Umbilical cord (tissue), 2 donors: Measurements from ENCODE around the gene VAV3. TPM values are rescaled to one million over a fixed set of nuclear protein-coding genes. Genes with fewer than 3 reads are reported as not detected.
"Not testable (repeated sequence)": the region's sequence is repeated elsewhere in the genome, so short reads cannot be mapped to it uniquely, and the experiment has no call there.

Source experiments
- DNase-seq: peaks from one replicate; pipeline ENCODE4 v3.0.0-alpha.2; 2015; ENCODE audit warnings: low spot score
- total RNA-seq: library from RNA; depleted of rRNA; stranded (reverse); fragments of >200 nt; gene quantifications from one replicate; pipeline ENCODE4 v1.2.3, GENCODE V29; 2014; ENCODE audit warnings: low replicate concordance; ENCODE audit not compliant: insufficient read depth

Gene VAV3
- total RNA-seq, 1 donor from 2014 or later = 1.9 TPM

GRCh38 chr1:107894605-107895004, 70.4 kb downstream of the VAV3 start:
- DNase-seq = no peak

DNA sequence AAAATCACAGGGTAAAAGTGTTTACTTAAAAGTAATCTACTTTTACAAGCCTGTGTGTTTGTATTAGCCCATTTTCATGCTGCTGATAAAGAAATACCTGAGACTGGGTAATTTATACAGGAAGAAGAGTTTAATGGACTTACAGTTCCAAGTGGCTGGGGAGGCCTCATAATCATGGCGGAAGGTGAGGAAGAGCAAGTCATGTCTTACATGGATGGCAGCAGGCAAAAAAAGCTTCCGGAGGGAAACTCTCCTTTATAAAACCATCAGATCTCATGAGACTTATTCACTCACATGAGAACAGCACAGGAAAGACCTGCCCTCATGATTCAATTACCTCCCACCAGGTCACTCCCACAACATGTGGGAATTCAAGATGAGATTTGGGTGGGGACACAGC, 71.6 kb downstream of the VAV3 start:
- not testable (repeated sequence) for DNase-seq

- DNase-seq = no peak
Observed at GRCh38 chr1:107889524-107889923, 75.5 kb downstream of the VAV3 start.

GRCh38 chr1:107883562-107883961, 81.4 kb downstream of the VAV3 start:
- no peak for DNase-seq

- DNase-seq = peak; percentile 85
Observed at GRCh38 chr1:107879927-107880326, 85.1 kb downstream of the VAV3 start.

- peak; percentile 88 for DNase-seq
Observed at GRCh38 chr1:107879346-107879745, 85.6 kb downstream of the VAV3 start.

DNA sequence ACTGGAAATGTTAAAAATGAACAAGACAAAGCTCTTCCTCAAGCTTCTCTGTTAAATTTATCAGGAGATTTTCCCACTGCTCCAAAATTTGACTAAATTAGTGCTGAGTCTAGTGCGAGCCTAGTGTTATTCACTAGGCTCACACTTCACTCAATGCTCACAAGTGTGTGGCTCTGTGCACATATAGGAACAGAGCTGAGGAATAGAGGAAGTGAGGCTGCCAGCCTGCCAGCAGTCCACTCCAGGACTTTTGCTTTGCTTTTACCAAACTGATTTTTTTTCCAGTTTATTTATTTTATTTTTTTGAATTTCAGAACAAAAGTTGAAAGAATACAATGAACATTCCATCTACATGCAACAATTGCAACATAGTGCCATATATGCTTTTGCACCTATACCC, 87.2 kb downstream of the VAV3 start:
- no peak for DNase-seq

- no peak for DNase-seq
Observed at GRCh38 chr1:107877092-107877491, 87.9 kb downstream of the VAV3 start.

- DNase-seq = no peak
Observed at GRCh38 chr1:107875689-107876088, 89.3 kb downstream of the VAV3 start.

DNA sequence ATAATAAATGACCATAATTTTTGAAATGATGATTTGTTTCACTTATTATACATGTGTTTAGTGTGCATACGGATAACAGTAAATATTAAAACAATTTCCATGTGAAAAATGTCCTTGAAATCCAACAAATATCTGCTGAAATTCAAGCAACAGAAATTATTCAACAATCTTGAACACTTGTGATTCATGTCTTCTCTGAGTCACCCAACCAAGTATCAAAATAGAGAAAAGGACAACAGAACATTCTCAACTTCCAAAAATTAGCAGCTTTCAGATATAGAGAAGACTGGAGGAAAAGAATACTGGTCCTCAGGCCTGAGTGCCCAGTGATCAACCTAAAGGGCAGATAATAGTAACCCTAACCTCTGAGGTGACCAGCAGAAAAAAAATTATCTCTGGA, 90.8 kb downstream of the VAV3 start:
- DNase-seq = no peak

DNA sequence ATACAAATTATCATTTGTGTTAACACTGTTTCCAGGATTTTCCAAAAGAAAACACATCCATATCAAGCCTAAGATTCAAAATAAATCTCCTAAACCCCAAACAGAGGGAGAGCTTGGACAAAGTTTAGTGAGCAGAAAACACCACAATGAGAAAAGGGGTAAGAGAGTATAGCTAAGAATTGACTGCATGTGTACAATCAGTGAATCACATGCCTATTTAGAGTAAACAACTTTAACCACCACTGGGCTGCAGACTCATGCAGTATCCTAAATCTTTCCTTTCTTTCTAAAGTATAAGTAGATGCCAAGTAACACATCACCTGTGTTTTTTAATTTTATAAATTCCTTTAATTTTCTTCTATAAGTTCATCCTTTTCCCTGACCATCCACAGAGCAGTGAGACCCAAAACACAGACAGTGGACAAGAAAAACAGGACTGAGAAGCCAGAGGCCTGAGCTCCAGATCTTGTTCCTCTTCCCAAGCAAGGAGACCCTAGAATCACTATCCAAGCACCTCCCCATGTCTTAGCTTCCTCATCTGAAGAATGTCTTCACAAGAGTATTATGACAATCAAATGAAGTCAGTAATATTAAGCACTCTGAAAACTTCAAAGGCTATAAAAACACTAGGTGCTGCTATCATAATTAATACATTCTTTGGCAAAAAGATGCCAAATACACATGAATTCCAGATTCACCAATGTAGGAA, 93.1 kb downstream of the VAV3 start:
- no peak for DNase-seq

GRCh38 chr1:107871259-107871658, 93.7 kb downstream of the VAV3 start:
- DNase-seq = peak; percentile 13

DNA sequence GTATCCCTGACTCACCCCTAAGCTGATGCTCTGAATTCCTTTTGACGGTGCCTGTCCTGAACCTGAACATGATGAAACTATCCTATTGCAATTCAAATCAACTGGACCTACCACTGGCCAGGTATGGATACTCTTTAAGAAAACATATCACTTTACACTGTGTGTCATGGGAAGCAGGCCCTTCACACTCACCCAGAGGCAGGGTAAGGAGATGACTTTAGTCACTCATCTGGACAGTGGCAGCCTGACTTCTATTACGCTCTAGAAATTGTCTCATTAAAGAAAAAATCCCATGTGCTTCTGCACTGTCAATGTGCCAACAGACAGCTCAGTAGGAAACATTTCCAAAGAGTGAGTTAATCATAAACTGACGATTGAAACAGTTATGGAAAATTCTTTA, 94.3 kb downstream of the VAV3 start:
- DNase-seq = peak; percentile 53

DNA sequence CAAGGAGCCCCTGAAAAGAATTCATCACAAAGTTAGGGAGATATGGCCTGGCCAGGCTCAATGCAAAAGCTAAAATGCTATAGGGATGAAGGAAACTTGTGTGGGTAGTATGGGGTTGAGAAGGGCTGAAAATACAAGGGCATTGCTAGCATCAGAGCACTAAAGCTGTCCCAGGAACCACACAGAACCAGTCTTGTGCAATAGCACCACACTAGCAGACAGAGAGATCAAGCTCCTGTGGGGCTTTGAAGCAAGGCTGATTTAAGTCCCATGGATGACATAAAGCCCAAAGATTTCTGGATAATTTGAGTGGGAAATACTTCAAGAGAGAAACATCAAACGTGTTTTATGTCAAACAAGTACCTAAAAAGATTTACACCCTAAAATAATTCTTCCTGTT, 97.1 kb downstream of the VAV3 start:
- DNase-seq = peak; percentile 83

DNA sequence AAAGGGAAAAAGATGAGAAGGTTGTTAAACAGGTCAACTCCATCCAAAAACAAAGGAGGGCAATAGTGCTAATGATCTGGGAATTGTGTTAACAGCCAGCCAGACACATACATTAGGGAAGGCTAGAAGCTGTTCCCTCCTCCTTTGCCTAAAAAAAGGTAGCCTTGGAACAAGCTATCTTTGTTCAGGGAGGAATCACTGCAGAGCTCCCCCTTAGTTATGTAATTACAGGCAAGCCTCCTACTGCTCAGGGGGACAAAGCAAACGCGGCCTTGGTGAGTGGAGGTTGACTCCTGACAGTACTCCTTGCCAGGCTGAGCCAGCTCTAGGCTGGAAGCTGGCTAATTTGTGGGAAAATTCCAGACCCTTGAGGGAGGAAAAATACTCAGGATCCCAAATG, 97.6 kb downstream of the VAV3 start:
- no peak for DNase-seq

DNA sequence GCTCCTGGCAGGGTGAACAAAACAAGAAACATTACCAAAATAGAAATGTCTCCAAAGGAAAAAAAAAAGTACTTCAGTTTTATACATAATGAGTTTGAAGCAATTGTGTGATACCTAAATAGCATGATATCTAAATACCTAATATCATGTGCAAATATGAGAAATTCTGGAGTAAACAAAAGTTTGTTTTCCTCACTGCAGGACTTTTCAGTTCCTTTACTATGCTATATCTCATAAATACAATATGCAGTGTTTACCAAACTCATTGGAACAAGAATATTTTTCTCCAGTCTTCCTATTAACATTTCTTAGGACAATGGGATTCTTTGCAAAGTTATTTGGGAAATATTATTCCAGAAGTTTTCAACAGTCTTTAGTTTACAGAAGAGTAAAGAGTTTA, 98.1 kb downstream of the VAV3 start:
- no peak for DNase-seq

GRCh38 chr1:107865627-107866026, 99.4 kb downstream of the VAV3 start:
- DNase-seq = no peak

DNA sequence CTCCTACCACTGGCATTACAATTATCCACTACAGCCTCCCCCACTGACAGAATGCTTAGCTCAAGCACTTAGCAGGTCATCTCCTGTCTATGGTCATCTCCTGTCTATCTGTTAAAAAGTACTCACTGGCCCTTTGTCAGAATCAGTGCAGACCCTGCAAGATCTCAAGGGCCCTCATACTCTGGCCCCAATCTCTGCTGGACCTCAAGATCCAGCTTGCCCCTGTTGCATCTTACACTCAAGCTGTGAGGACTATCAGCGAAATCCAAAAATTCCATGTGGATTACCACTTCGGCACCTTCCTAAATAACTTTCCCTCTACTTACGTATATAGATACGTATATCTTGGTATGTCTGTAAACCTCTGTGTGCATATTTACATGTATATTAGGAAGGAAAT, 101.6 kb downstream of the VAV3 start:
- peak; percentile 14 for DNase-seq

DNA sequence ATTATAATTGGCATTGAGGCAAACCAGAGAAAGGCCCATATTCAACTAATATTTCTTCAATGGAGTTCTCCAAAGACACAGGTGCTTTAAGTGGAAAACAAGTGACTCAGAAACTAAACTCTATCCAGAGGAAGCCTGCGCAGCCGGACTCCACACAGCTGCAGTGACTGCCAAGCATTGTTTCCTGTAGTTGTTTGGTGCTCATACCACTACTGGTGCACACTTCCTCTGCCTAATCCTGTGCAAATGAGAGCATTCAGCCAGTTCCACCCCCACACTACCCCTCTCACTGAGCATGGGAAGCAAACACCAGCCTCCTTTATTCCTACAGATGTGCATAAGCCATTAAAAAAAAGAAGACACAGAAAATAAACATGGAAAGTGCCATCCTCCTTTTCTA, 102.9 kb downstream of the VAV3 start:
- DNase-seq = no peak

GRCh38 chr1:107858323-107858722, 106.7 kb downstream of the VAV3 start:
- DNase-seq = no peak

DNA sequence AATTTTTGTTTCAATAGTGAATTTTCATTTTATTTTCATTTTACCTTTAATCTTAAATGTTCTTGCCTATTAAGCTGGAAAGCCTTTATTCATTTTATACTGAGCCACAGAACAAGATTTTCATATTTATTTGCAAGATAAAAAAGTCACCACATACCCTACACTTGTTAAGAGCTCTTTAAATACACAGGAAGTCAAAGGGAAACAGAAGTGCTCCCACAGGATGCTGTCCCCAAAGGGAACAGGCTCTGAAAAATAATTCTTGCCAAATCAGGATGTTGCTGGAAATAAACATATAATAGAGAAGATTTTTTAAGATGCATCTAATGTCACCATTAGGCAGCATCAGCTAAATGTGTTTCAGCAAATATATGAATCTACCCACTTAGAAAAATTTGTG, 113.6 kb downstream of the VAV3 start:
- DNase-seq = no peak

- not testable (repeated sequence) for DNase-seq
Observed at GRCh38 chr1:107844541-107845194, 120.3 kb downstream of the VAV3 start.

- DNase-seq = no peak
Observed at GRCh38 chr1:107843989-107844388, 121.0 kb downstream of the VAV3 start.

GRCh38 chr1:107842241-107842640, 122.7 kb downstream of the VAV3 start:
- DNase-seq = no peak
